Vagina (tissue), 2 donors: Measurements from ENCODE around the gene FUCA1. TPM values are rescaled to one million over a fixed set of nuclear protein-coding genes. Genes with fewer than 3 reads are reported as not detected.
A peak's percentile ranks its signal among the peaks of the same experiment; 100 is the strongest.
"Not testable (repeated sequence)": the region's sequence is repeated elsewhere in the genome, so short reads cannot be mapped to it uniquely, and the experiment has no call there.

Experiments used
- DNase-seq, 2 donors: peaks; one replicate each; pipeline ENCODE4 v3.0.0-alpha.2; 2017; ENCODE audit errors: extremely low spot score in 2 of 2
- H3K27ac ChIP-seq: fragments of 200-600 bp; sonication (generic); one replicate; pipeline ENCODE4 v1.5.1; 2019
- H3K27me3 ChIP-seq: fragments of 200-600 bp; sonication (generic); one replicate; pipeline ENCODE4 v1.5.1; 2019
- H3K36me3 ChIP-seq, 2 donors: fragments of 200-600 bp; sonication (generic); one replicate each; pipeline ENCODE4 v1.5.1; 2017 to 2019
- H3K4me1 ChIP-seq: fragments of 200-600 bp; sonication (generic); one replicate; pipeline ENCODE4 v1.5.1; 2019
- H3K4me3 ChIP-seq, 2 donors: fragments of 200-600 bp; sonication (generic); 1 replicate in 1 of 2; 2 replicates in 1 of 2; pipeline ENCODE4 v1.5.1; 2016 to 2019
- H3K9me3 ChIP-seq: fragments of 200-600 bp; sonication (generic); one replicate; pipeline ENCODE4 v1.5.1; 2019
- CTCF ChIP-seq, 3 experiments: fragments of 450-650 bp in 2 of 3; fragments of 200-600 bp in 1 of 3; sonication (generic) in 1 of 3; IDR thresholded peaks; one replicate each; pipeline ENCODE4 v1.5.1; 2017 to 2019; ENCODE audit warnings: antibody characterized with exemption in 3 of 3, mild to moderate bottlenecking in 2 of 3, moderate library complexity in 2 of 3
- POLR2A ChIP-seq, 2 donors: fragments of 450-650 bp; IDR thresholded peaks; one replicate each; pipeline ENCODE4 v1.6.1; 2017; ENCODE audit warnings: antibody characterized with exemption in 2 of 2, mild to moderate bottlenecking in 2 of 2, moderate library complexity in 2 of 2
- POLR2AphosphoS5 ChIP-seq, 2 donors: sonication (generic); formaldehyde crosslinking; IDR thresholded peaks; one replicate each; pipeline ENCODE4 v1.9.0; 2017; ENCODE audit warnings: antibody characterized with exemption in 2 of 2, mild to moderate bottlenecking in 2 of 2, low read depth in 1 of 2; ENCODE audit not compliant: insufficient read depth in 1 of 2
- intact Hi-C: fragments of 100-400 bp; cut with DNase I; formaldehyde crosslinking; loops from one replicate; pipeline ENCODE4 v1.15.1; 2023
- total RNA-seq: library from RNA; depleted of rRNA; stranded (reverse); fragments of >200 nt; gene quantifications from one replicate; pipeline ENCODE4 v1.2.3, GENCODE V29; 2016

Gene FUCA1
- total RNA-seq, 1 donor from 2014 or later = 10.6 TPM

GRCh38 chr1:23803674-23804073, 64.4 kb downstream of the FUCA1 start:
- no peak for DNase-seq
- Histone ChIP-seq H3K36me3 (peaks cover 0 to 9% of the 10 kb centered on the region in 2 donors), H3K4me3 (no peak overlapping the region), H3K27ac (no peak overlapping the region), H3K9me3 (no peaks in the 10 kb centered on the region), H3K27me3 (no peaks in the 10 kb centered on the region), H3K4me1 (peaks cover 24% of the 10 kb centered on the region)
- no peak for TF ChIP-seq POLR2AphosphoS5 (IDR thresholded peaks at IDR 0.05; ENCODE audit: insufficient read depth in 1 of 2, low read depth in 1 of 2)
- TF ChIP-seq POLR2A (IDR thresholded peaks at IDR 0.05) = no peak
- TF ChIP-seq CTCF (IDR thresholded peaks at IDR 0.05) = no peak
- intact Hi-C loops = no loop called here

GRCh38 chr1:23802809-23803342, 65.2 kb downstream of the FUCA1 start:
- peaks cover 26% of the 10 kb centered on the region for H3K4me1 ChIP-seq
- intact Hi-C loops, H3K27ac ChIP-seq, H3K4me3 ChIP-seq, H3K9me3 ChIP-seq, H3K36me3 ChIP-seq, H3K27me3 ChIP-seq, DNase-seq: not testable (repeated sequence)

- Histone ChIP-seq H3K36me3 (peaks cover 0 to 9% of the 10 kb centered on the region in 2 donors), H3K27ac (no peak overlapping the region), H3K4me1 (peaks cover 26% of the 10 kb centered on the region), H3K4me3 (peak overlapping the region in 1 of 2 donors; percentile 78), H3K27me3 (no peaks in the 10 kb centered on the region), H3K9me3 (no peaks in the 10 kb centered on the region)
- no peak for TF ChIP-seq POLR2AphosphoS5 (IDR thresholded peaks at IDR 0.05; ENCODE audit: insufficient read depth in 1 of 2, low read depth in 1 of 2)
- no peak for TF ChIP-seq POLR2A (IDR thresholded peaks at IDR 0.05)
- DNase-seq = no peak
- intact Hi-C loops = no loop called here
Measured at GRCh38 chr1:23801876-23802275, 66.2 kb downstream of the FUCA1 start.

GRCh38 chr1:23801338-23801748, 66.7 kb downstream of the FUCA1 start:
- Histone ChIP-seq H3K36me3 (peaks cover 0 to 11% of the 10 kb centered on the region in 2 donors), H3K27ac (peak overlapping the region; percentile 77), H3K27me3 (no peaks in the 10 kb centered on the region), H3K9me3 (no peaks in the 10 kb centered on the region), H3K4me1 (peaks cover 26% of the 10 kb centered on the region), H3K4me3 (peak overlapping the region; percentile 78 to 97)
- TF ChIP-seq CTCF (IDR thresholded peaks at IDR 0.05) = no peak
- TF ChIP-seq POLR2A (IDR thresholded peaks at IDR 0.05) = no peak
- no peak for TF ChIP-seq POLR2AphosphoS5 (IDR thresholded peaks at IDR 0.05; ENCODE audit: insufficient read depth in 1 of 2, low read depth in 1 of 2)
- intact Hi-C loops = no loop called here
- no peak for DNase-seq

GRCh38 chr1:23800400-23801337, 67.4 kb downstream of the FUCA1 start, which contains the start of gene GALE:
Gene GALE, minus strand, starts transcription at chr1:23800754. Its CDS starts 1,747 bp downstream, at chr1:23799007.
- intact Hi-C loops = no loop called here
- H3K27ac ChIP-seq = peak within 1 kb of the TSS; percentile 77
- TF ChIP-seq CTCF (IDR thresholded peaks at IDR 0.05) = no peak
- TF ChIP-seq POLR2AphosphoS5 (IDR thresholded peaks at IDR 0.05; ENCODE audit: insufficient read depth in 1 of 2, low read depth in 1 of 2) = peak; percentile 92 to 93
- TF ChIP-seq POLR2A (IDR thresholded peaks at IDR 0.05) = peak in 1 of 2 donors; percentile 55
- H3K4me1 ChIP-seq = peaks cover 26% of the 10 kb centered on the region
- no peaks in the 10 kb centered on the region for H3K27me3 ChIP-seq
- no peak for DNase-seq
- no peaks in the 10 kb centered on the region for H3K9me3 ChIP-seq
- peak within 1 kb of the TSS; percentile 78 to 97 for H3K4me3 ChIP-seq
- H3K36me3 ChIP-seq = peaks cover 0 to 17% of the 10 kb centered on the region in 2 donors
